Peyer's patch (tissue), 4 donors: ENCODE results near the gene IMMT.

Experiments used
- POLR2A ChIP-seq, 2 donors: fragments of 450-650 bp; IDR thresholded peaks; one replicate each; pipeline ENCODE4 v1.5.1; 2017; ENCODE audit warnings: antibody characterized with exemption in 2 of 2, mild to moderate bottlenecking in 2 of 2, moderate library complexity in 2 of 2
- TF ChIP-seq, protein P1 (sequence below), 6 experiments: fragments of 450-650 bp in 4 of 6; fragments of 200-600 bp in 2 of 6; sonication (generic) in 1 of 6; IDR thresholded peaks; one replicate each; pipeline ENCODE4 v1.5.1; 2017 to 2019; ENCODE audit warnings: antibody characterized with exemption in 6 of 6, mild to moderate bottlenecking in 3 of 6, moderate library complexity in 1 of 6

DNA sequence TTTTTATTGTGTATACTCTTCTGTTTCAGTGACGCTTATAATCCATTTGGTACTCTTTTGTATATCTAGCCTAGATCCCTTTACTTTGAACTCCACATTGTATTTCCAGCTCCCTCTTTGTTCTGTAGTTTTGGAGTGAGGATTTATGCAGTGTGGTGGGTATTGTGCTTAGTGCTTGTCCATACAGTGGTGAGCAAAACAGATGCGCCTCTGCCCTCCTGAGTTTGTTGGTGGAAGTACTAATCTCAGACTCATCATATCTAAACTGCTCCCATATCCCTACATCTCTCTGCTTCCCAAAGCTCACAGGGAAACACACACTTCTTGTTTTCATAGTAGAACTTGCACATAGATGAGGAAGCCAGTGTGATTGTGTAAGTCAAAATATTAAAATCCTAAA lies 77.1 kb downstream of the IMMT start:
- TF ChIP-seq POLR2A (IDR thresholded peaks at IDR 0.05): no peak
- TF ChIP-seq, protein P1, sequence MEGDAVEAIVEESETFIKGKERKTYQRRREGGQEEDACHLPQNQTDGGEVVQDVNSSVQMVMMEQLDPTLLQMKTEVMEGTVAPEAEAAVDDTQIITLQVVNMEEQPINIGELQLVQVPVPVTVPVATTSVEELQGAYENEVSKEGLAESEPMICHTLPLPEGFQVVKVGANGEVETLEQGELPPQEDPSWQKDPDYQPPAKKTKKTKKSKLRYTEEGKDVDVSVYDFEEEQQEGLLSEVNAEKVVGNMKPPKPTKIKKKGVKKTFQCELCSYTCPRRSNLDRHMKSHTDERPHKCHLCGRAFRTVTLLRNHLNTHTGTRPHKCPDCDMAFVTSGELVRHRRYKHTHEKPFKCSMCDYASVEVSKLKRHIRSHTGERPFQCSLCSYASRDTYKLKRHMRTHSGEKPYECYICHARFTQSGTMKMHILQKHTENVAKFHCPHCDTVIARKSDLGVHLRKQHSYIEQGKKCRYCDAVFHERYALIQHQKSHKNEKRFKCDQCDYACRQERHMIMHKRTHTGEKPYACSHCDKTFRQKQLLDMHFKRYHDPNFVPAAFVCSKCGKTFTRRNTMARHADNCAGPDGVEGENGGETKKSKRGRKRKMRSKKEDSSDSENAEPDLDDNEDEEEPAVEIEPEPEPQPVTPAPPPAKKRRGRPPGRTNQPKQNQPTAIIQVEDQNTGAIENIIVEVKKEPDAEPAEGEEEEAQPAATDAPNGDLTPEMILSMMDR (IDR thresholded peaks at IDR 0.05): no peak
